DMS153 (cell line): ENCODE data around the gene DUSP21.
"Not testable (repeated sequence)": the region's sequence is repeated elsewhere in the genome, so short reads cannot be mapped to it uniquely, and the experiment has no call there.

ENCODE experiments used
- DNase-seq: peaks from one replicate; lab custom pipeline; 2025; lab: John Stamatoyannopoulos, UW

DUSP21 gene

DNA sequence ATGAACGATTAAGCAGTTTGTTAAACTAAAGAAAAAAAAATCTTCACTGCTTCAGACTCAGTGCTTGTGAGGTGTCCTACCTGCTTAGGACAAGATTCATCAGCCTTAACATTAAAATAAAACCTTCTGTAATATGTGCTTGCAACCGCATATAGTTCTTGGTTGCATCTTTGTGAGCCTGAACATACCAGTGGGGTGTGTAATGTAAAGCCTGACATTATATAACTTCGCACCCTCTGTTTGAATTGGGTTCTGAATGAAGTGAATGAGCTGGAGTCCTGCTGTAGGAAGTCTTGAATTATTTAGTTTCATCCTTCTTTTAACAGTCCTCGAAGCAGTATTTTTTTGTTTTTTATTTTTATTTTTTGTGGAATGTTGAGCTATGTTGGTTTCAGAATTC lies 32.3 kb downstream of the DUSP21 start:
- no peak for DNase-seq

DNA sequence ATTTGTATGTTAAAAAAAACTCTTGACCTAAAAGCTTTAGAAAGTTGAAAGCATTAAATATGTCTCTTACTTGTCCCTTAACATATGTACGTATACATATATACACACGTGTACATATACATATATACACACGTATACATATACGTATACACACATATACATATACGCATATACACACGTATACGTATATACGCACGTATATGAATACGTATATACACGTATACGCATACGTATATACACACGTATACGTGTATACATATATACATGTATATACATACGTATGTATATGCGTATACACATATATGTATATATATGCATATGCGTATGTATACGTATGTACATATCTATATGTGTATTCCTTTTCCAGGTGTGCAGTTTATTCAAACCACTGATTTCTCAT lies 32.9 kb downstream of the DUSP21 start:
- DNase-seq: no peak

DNA sequence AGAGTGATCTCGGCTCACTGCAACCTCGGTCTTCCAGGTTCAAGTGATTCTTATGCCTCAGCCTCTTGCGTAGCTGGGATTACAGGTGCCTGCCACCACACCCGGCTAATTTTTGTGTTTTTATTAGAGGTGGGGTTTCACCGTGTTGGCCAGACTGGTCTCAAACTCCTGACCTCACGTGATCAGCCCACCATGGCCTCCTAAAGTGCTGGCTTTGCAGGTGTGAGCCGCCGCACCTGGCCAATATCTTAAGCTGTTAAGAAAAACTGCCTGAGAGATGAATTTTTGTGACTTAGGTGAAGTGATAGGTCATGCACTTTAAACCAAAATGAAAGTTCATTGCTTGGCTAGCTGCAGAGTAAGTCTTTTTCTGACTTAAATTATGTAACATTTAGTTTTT lies 35.0 kb downstream of the DUSP21 start:
- no peak for DNase-seq

DNA sequence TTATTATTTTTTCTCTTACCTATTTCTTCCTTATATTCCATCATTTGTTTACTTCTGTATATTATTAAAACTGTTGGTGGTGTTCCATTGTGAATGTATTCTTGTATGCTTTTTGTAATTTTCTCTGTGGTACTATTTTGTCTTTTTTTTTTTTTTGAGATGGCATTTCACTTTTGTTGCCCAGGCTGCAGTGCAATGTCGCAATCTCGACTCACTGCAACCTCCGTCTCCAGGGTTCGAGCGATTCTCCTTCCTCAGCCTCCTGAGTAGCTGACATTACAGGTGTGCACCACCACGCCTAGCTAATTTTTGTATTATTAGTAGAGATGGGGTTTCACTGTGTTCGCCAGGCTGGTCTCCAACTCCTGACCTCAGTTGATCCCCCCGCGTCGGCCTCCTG lies 37.7 kb downstream of the DUSP21 start:
- no peak for DNase-seq

DNA sequence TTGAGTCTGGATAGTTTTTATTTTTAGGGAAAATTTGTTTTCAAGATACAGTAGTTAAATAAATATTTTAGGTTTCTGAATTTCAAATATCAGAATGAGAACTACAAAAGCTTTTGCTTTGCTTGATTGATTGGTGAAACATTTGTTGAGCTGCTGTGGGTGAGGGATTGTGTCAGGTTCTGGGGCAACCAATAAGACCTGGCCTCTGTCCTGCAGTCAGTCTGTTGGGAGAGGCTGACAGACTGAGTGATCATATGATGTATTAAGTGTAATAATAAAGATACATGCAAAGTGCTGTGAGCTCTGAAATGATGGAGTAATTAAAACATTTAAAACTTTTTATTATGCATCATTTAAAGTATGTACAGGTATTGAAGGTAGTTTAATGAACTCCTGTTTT lies 38.8 kb downstream of the DUSP21 start:
- DNase-seq: no peak

DNA sequence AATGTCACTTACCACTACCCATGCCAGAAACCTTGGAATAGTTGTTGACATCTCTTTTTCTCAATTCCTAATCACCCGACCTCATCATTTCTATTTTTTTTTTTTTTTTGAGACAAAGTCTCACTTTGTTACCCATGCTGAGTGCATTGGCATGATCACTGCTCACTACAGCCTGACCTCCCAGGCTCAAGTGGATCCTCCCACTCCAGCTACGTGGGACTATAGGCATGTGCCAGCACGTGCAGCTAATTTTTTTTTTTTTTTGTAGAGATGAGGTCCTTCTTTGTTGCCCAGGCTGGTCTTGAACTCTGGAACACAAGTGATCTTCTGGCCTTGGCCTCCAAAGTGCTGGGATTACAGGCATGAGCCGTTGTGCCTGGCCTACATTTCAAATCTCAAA lies 41.1 kb downstream of the DUSP21 start:
- no peak for DNase-seq

DNA sequence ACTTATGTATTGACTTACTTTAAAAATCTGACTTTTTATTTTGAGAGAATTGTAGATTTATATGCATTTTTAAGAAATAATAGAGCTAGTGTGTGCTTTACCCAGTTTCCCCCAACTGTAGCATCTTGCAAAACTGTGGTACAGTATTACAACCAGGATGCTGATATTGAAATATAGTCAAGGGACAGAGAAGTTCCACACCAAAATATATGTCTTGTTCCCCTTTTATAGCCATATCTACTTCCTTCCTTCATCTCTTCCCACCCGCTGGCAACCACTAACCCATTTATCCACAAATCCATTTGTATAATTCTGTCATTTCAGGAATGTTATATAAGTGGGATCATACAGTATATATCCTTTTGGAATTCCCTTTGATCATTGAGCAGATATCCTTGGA lies 46.0 kb downstream of the DUSP21 start:
- DNase-seq: no peak

DNA sequence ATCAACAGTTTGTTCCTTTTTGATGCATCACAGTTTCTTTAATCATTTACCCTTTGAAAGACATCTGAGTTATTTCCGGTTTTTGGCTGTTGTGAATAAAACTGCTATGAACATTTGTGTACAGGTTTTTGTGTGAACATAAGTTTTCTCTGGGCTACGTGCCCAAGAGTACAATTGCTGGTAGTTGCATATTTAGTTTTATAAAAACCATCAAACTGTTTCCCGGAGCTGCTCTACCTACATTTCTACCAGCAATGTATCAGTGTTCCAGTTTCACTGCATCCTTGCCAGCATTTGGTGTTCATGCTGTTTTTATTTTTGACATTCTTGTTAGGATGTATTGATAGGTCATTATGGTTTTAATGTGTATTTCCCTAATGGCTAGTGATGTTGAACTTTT lies 46.4 kb downstream of the DUSP21 start:
- DNase-seq: no peak

DNA sequence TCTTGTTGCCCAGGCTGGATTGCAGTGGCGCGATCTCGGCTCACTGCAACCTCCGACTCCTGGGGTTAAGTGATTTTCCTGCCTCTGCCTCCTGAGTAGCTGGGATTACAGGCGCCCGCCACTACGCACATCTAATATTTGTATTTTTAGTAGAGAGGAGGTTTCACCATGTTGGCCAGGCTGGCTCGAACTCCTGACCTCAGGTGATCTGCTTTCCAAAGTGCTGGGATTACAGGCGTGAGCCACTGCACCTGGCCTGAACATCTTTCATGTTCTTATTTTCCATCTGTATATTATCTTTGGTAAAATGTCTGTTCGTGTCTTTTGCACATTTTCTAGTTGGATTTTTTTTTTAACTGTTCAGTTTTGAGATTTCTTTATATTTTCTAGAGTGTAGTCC lies 46.9 kb downstream of the DUSP21 start:
- not testable (repeated sequence) for DNase-seq

DNA sequence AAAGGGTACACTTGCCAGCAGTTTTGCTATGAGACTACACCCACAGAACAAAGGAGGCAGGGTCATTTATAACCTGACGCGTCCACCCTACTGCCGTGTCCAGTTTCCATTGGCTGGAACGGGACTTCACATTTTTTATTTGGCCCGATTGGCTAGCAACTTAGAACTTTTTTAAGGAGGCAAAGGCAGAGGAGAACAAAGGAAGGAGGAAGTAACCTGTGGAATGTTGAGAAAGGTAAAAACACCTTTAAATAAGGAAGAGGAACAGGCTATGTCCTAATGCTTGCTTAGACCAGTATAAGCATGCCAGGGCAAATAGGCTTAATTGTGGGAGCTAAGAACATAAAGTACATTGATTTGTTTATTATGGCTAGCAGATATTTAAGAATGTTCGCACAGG lies 47.8 kb downstream of the DUSP21 start:
- no peak for DNase-seq
